D721Med (cell line): ENCODE data around the gene GRAP2.

Source experiments
- DNase-seq: peaks from one replicate; pipeline ENCODE4 v3.0.0; 2011; ENCODE audit warnings: low spot score; ENCODE audit not compliant: insufficient read length
- FAIRE-seq: peaks from 2 replicates; lab custom pipeline; 2011; peaks lifted over from hg19 to GRCh38; lab: Jason Lieb, UNC
- CTCF ChIP-seq: IDR thresholded peaks from 2 replicates; pipeline ENCODE4 v1.5.1; 2012; ENCODE audit warnings: mild to moderate bottlenecking, control low read depth; ENCODE audit not compliant: insufficient read depth; ENCODE audit errors: missing control alignments

The GRAP2 gene

GRCh38 chr22:39997421-39997820, 96.5 kb downstream of the GRAP2 start:
- DNase-seq (no peak), FAIRE-seq (no peak)
- TF ChIP-seq CTCF: no peak

GRCh38 chr22:39997939-39998726, 97.2 kb downstream of the GRAP2 start:
- TF ChIP-seq CTCF: no peak
- DNase-seq (no peak), FAIRE-seq (no peak)

GRCh38 chr22:39999144-39999757, 98.4 kb downstream of the GRAP2 start:
- FAIRE-seq: no peak
- DNase-seq: no peak

GRCh38 chr22:40000171-40000570, 99.3 kb downstream of the GRAP2 start:
- no peak for DNase-seq
- no peak for FAIRE-seq
- no peak for TF ChIP-seq CTCF

More at GRCh38 chr22:39999144-39999757, 98.4 kb downstream of the GRAP2 start:
- no peak for TF ChIP-seq CTCF

GRCh38 chr22:40001106-40001505, 100.2 kb downstream of the GRAP2 start:
- TF ChIP-seq CTCF: no peak
- no peak for FAIRE-seq
- no peak for DNase-seq

GRCh38 chr22:40001800-40002577, 101.1 kb downstream of the GRAP2 start:
- DNase-seq (no peak), FAIRE-seq (no peak)
- TF ChIP-seq CTCF: no peak
